Esophagus squamous epithelium (tissue), 5 donors: ENCODE data around the gene EPM2AIP1. TPM values are rescaled to one million over a fixed set of nuclear protein-coding genes. Genes with fewer than 3 reads are reported as not detected.

Experiments
- DNase-seq: peaks from one replicate; lab custom pipeline; 2025; lab: John Stamatoyannopoulos, UW
- H3K27ac ChIP-seq, 4 donors: fragments of 200-600 bp; sonication (generic); one replicate each; pipeline ENCODE4 v1.5.1; 2016 to 2019; ENCODE audit warnings: mild to moderate bottlenecking in 1 of 4
- H3K27me3 ChIP-seq, 4 donors: fragments of 200-600 bp; sonication (generic); 1 replicate in 3 of 4; 2 replicates in 1 of 4; pipeline versions ENCODE4 v1.5.1 to v1.6.0; 2017 to 2021; ENCODE audit warnings: antibody characterized with exemption in 1 of 4
- H3K36me3 ChIP-seq, 3 donors: fragments of 200-600 bp; sonication (generic); one replicate each; pipeline ENCODE4 v1.5.1; 2016 to 2019
- H3K4me1 ChIP-seq, 3 donors: fragments of 200-600 bp; sonication (generic); one replicate each; pipeline ENCODE4 v1.5.1; 2017 to 2019
- H3K4me3 ChIP-seq, 4 donors: fragments of 200-600 bp; sonication (generic); 1 replicate in 3 of 4; 2 replicates in 1 of 4; pipeline ENCODE4 v1.5.1; 2016 to 2019; ENCODE audit warnings: mild to moderate bottlenecking in 2 of 4, moderate library complexity in 1 of 4
- H3K9me3 ChIP-seq, 3 donors: fragments of 200-600 bp; sonication (generic); one replicate each; pipeline ENCODE4 v1.5.1; 2016 to 2019
- CTCF ChIP-seq, 6 experiments: fragments of 450-650 bp in 4 of 6; fragments of 200-600 bp in 2 of 6; sonication (generic) in 2 of 6; IDR thresholded peaks; one replicate each; pipeline ENCODE4 v1.5.1; 2016 to 2019; ENCODE audit warnings: antibody characterized with exemption in 6 of 6, mild to moderate bottlenecking in 4 of 6, moderate library complexity in 4 of 6
- POLR2A ChIP-seq, 4 donors: fragments of 450-650 bp; IDR thresholded peaks; one replicate each; pipeline ENCODE4 v1.6.1; 2017; ENCODE audit warnings: antibody characterized with exemption in 4 of 4, mild to moderate bottlenecking in 4 of 4, moderate library complexity in 3 of 4
- WGBS, 2 donors: methylation state at CpG; one replicate each; pipeline ENCODE4 v1.1.5; 2018; 5-methylcytosine and 5-hydroxymethylcytosine counted together
- intact Hi-C: fragments of 100-400 bp; cut with DNase I; formaldehyde crosslinking; loops from one replicate; pipeline ENCODE4 v1.15.0; 2022
- total RNA-seq, 4 donors: library from RNA; depleted of rRNA; stranded (reverse); fragments of >200 nt; gene quantifications; one replicate each; pipeline ENCODE4 v1.1.0, GENCODE V29; 2016
- donor health status: DM: yes; HTN: yes; CAD: no.

The EPM2AIP1 gene
- total RNA-seq, 4 donors from 2014 or later, result 5.5 to 13.9 (median 7.7) TPM

DNA sequence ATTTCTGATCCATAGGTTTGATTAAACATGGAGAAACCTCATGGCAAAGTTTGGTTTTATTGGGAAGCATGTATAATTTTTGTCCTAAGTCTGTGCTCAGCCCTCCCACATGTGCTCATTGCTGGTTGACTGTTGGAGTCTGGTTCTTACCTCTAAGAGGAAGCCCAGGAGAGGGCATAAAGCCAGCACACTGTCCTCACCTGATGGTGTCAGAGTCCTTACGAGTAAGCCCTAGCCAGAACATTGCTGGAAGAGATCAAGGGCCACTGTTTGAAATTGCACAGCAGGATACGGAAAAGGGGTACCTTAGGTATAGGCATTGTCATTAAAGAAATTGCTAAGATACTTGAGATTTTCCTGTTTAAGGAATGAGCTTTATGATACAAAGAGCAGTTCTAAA lies 21.7 kb upstream of the EPM2AIP1 start:
- 92% methylated on average over 2 of the region's 2 CpGs for WGBS, 2 donors

DNA sequence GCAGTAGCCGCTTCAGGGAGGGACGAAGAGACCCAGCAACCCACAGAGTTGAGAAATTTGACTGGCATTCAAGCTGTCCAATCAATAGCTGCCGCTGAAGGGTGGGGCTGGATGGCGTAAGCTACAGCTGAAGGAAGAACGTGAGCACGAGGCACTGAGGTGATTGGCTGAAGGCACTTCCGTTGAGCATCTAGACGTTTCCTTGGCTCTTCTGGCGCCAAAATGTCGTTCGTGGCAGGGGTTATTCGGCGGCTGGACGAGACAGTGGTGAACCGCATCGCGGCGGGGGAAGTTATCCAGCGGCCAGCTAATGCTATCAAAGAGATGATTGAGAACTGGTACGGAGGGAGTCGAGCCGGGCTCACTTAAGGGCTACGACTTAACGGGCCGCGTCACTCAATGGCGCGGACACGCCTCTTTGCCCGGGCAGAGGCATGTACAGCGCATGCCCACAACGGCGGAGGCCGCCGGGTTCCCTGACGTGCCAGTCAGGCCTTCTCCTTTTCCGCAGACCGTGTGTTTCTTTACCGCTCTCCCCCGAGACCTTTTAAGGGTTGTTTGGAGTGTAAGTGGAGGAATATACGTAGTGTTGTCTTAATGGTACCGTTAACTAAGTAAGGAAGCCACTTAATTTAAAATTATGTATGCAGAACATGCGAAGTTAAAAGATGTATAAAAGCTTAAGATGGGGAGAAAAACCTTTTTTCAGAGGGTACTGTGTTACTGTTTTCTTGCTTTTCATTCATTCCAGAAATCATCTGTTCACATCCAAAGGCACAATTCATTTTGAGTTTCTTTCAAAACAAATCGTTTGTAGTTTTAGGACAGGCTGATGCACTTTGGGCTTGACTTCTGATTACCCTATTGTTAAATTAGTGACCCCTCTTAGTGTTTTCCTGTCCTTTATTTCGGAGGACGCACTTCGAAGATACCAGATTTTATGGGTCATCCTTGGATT lies 674 bp upstream of the EPM2AIP1 start, which contains the start of gene MLH1:
MLH1 (plus strand) TSS at position 193 of the 958 bp plus-strand sequence; CDS start at position 223, 30 bp downstream.
- H3K9me3 ChIP-seq, result no peaks in the 10 kb centered on the region
- intact Hi-C loops, result no loop called here
- 1 to 3% methylated on average over 18 to 43 of the region's 47 CpGs for WGBS, 2 donors
- H3K27ac ChIP-seq, result peak within 1 kb of the TSS; percentile 93 to 99 (median 98)
- no peak for DNase-seq
- peak within 1 kb of the TSS; percentile 65 to 87 (median 74) for H3K4me3 ChIP-seq
- H3K4me1 ChIP-seq, result peaks cover 19 to 51% (median 39%) of the 10 kb centered on the region in 3 donors
- H3K27me3 ChIP-seq, result no peaks in the 10 kb centered on the region
- TF ChIP-seq POLR2A (IDR thresholded peaks at IDR 0.05), result peak in 2 of 4 donors; percentile 46 to 84
- TF ChIP-seq CTCF (IDR thresholded peaks at IDR 0.05), result peak in 1 of 6 experiments; percentile 20
- peaks cover 0 to 40% (median 4%) of the 10 kb centered on the region in 3 donors for H3K36me3 ChIP-seq

More for the DNA sequence above, 21.7 kb upstream of the EPM2AIP1 start:
- Histone ChIP-seq H3K27ac (no peak overlapping the region), H3K9me3 (no peaks in the 10 kb centered on the region), H3K36me3 (peaks cover 5 to 98% (median 13%) of the 10 kb centered on the region in 3 donors), H3K4me1 (no peaks in the 10 kb centered on the region), H3K4me3 (no peak overlapping the region), H3K27me3 (no peaks in the 10 kb centered on the region)
- no peak for TF ChIP-seq POLR2A (IDR thresholded peaks at IDR 0.05)
- intact Hi-C loops, result no loop called here
- no peak for DNase-seq

DNA sequence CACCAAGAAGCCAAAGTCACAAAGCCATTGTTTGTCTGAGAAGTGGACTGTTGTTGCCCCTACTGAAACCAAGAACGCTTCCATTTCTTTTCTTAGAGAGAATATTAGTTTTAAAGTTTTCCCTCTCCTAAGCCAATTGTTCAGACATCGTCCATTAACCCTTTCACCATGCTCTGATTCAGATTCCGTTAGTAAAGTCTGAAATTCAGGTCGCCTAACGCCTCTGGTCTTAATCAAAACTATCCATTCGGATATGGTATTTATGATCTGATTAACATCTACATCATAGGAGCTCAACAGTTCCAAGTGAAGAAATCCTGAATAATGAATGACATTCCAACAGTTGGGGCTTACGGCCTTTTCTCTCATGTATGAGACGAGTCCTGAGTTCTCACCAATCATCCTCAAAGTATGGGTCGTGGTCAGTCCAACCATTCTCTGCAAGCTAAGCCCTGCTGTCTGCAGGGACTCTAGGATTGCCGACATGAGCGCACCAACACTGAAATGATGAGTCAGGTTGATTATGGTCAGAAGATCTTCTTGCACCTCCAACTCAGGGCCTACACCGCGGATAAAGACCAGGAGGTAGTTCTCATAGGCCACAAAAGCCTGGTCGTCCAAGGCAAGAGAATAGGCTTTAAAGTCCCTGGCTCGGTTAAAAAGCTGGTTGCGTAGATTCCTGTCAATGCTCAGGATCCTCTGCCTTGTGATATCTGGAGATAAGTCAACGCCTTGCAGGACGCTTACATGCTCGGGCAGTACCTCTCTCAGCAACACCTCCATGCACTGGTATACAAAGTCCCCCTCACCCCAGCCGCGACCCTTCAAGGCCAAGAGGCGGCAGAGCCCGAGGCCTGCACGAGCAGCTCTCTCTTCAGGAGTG lies 767 bp downstream of the EPM2AIP1 start:
- peak overlapping the region; percentile 93 to 99 (median 98) for H3K27ac ChIP-seq
- intact Hi-C loops, result no loop called here
- DNase-seq, result no peak
- 12 to 18% methylated on average over 14 to 16 of the region's 24 CpGs for WGBS, 2 donors
- H3K4me3 ChIP-seq, result peak overlapping the region; percentile 65 to 87 (median 74)
- H3K4me1 ChIP-seq, result peaks cover 19 to 62% (median 46%) of the 10 kb centered on the region in 3 donors
- TF ChIP-seq POLR2A (IDR thresholded peaks at IDR 0.05) (no peak), CTCF (IDR thresholded peaks at IDR 0.05) (no peak)
- H3K36me3 ChIP-seq, result peaks cover 0 to 37% (median 4%) of the 10 kb centered on the region in 3 donors
- no peaks in the 10 kb centered on the region for H3K9me3 ChIP-seq
- no peaks in the 10 kb centered on the region for H3K27me3 ChIP-seq

- peaks cover 0 to 37% (median 2%) of the 10 kb centered on the region in 3 donors for H3K36me3 ChIP-seq
- intact Hi-C loops, result no loop called here
- peak overlapping the region in 2 of 4 donors; percentile 65 to 80 for H3K4me3 ChIP-seq
- no peaks in the 10 kb centered on the region for H3K27me3 ChIP-seq
- H3K4me1 ChIP-seq, result peaks cover 19 to 65% (median 46%) of the 10 kb centered on the region in 3 donors
- DNase-seq, result no peak
- H3K9me3 ChIP-seq, result no peaks in the 10 kb centered on the region
- peak overlapping the region in 3 of 4 donors; percentile 35 to 99 (median 93) for H3K27ac ChIP-seq
- TF ChIP-seq CTCF (IDR thresholded peaks at IDR 0.05) (no peak), POLR2A (IDR thresholded peaks at IDR 0.05) (no peak)
- 65 to 79% methylated on average over 3 of the region's 3 CpGs for WGBS, 2 donors
Observed at GRCh38 chr3:36991147-36991546, 1.8 kb downstream of the EPM2AIP1 start.

DNA sequence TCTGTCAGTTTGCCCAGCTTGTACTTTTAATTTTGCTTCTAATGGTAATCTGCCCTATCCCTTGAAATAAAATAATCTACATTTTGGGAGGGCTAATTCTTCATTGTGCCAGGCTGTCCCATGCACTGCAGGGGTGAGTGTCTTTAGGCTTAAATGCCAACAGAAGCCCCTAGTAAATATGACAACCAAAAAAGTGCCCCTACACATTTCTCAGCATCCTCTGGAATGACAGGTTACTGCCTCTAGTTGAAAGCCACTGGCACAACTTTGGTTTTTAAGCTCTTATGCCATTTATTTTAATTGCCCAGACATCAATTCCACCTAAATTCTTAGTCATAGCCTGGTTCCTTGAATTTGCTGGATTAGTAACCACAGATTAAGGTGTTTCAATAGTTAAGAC lies 3.4 kb downstream of the EPM2AIP1 start:
- intact Hi-C loops, result no loop called here
- H3K4me1 ChIP-seq, result peaks cover 19 to 60% (median 43%) of the 10 kb centered on the region in 3 donors
- H3K27me3 ChIP-seq, result no peaks in the 10 kb centered on the region
- no peak overlapping the region for H3K27ac ChIP-seq
- H3K36me3 ChIP-seq, result peaks cover 0 to 38% (median 1%) of the 10 kb centered on the region in 3 donors
- TF ChIP-seq POLR2A (IDR thresholded peaks at IDR 0.05) (no peak), CTCF (IDR thresholded peaks at IDR 0.05) (no peak)
- peak overlapping the region in 2 of 4 donors; percentile 2 to 31 for H3K4me3 ChIP-seq
- no peaks in the 10 kb centered on the region for H3K9me3 ChIP-seq
- DNase-seq, result no peak
